Measurements from ENCODE around the gene GNL2.
"Not testable (repeated sequence)": the region's sequence is repeated elsewhere in the genome, so short reads cannot be mapped to it uniquely, and the experiment has no call there.

GNL2 gene

GRCh38 chr1:37519613-37520012 lies 76.1 kb downstream of the GNL2 start:
- H3K4me3 ChIP-seq (ENCODE audit: low read depth in 1 of 2, low read length in 1 of 2): no peak overlapping the region
- TF ChIP-seq CTCF (IDR thresholded peaks at IDR 0.05): no peak
- no peaks in the 10 kb centered on the region for H3K27me3 ChIP-seq

GRCh38 chr1:37518929-37519328 lies 76.8 kb downstream of the GNL2 start:
- H3K4me3 ChIP-seq (ENCODE audit: low read depth in 1 of 2, low read length in 1 of 2); H3K36me3 ChIP-seq; H3K27me3 ChIP-seq; H3K9me3 ChIP-seq; H3K27ac ChIP-seq; H3K4me1 ChIP-seq (ENCODE audit: control insufficient read depth in 1 of 2, insufficient read depth in 1 of 2, low read depth in 1 of 2, low read length in 1 of 2): not testable (repeated sequence)

More at GRCh38 chr1:37519613-37520012, 76.1 kb downstream of the GNL2 start:
- Histone ChIP-seq H3K27ac (no peak overlapping the region), H3K9me3 (no peaks in the 10 kb centered on the region), H3K4me1 (ENCODE audit: control insufficient read depth in 1 of 2, insufficient read depth in 1 of 2, low read depth in 1 of 2, low read length in 1 of 2) (peaks cover 7 to 8% of the 10 kb centered on the region in 2 experiments), H3K36me3 (no peaks in the 10 kb centered on the region)

- not testable (repeated sequence) for H3K27me3 ChIP-seq; H3K4me3 ChIP-seq (ENCODE audit: low read depth in 1 of 2, low read length in 1 of 2); H3K27ac ChIP-seq; H3K9me3 ChIP-seq; H3K36me3 ChIP-seq
- H3K4me1 ChIP-seq (ENCODE audit: control insufficient read depth in 1 of 2, insufficient read depth in 1 of 2, low read depth in 1 of 2, low read length in 1 of 2): peaks cover 15 to 16% of the 10 kb centered on the region in 2 experiments
Observed at GRCh38 chr1:37518241-37518640, 77.5 kb downstream of the GNL2 start.

- no peak for TF ChIP-seq CTCF (IDR thresholded peaks at IDR 0.05)
- Histone ChIP-seq H3K4me3 (ENCODE audit: low read depth in 1 of 2, low read length in 1 of 2) (no peak overlapping the region), H3K27ac (no peak overlapping the region)
Observed at GRCh38 chr1:37517569-37517968, 78.2 kb downstream of the GNL2 start.

More at GRCh38 chr1:37517569-37517968, 78.2 kb downstream of the GNL2 start:
- H3K36me3 ChIP-seq: peaks cover 2% of the 10 kb centered on the region
- peaks cover 18 to 19% of the 10 kb centered on the region in 2 experiments for H3K4me1 ChIP-seq (ENCODE audit: control insufficient read depth in 1 of 2, insufficient read depth in 1 of 2, low read depth in 1 of 2, low read length in 1 of 2)
- no peaks in the 10 kb centered on the region for H3K27me3 ChIP-seq
- no peaks in the 10 kb centered on the region for H3K9me3 ChIP-seq
